ENCODE data around the gene RASAL2.

Gene RASAL2

DNA sequence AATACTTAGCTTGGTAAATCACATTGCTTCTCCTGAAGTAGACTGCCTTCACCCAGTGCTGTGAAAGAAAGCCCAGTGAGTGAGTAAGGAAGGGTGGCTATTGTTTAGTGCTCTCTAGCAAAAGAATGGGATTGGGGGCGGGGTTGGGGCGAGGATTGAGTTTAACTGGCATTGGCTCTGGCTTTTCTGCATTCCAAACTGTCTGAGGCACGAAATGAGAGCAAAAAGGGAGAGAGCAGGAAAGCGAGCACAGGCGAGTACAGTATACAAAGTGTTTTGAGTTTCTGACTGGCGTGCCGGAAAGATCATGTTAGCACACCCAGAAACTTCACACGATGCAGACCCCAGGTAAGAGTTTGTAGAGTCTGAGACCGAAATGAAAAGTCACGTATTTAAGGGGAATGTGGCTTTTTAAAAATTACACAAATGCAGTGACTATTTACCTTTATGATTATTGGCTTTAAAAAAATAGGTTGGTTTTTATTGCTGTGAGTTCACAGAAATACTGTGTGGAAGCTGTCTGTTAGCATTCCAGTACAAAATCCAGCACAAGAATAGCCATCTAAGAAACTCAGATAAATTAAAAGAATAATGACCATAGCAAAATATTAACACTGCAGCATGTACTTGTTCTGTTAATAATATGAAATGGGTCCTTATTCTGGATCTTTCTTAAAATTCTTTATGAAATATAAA, 247.5 kb downstream of the RASAL2 start:
- TF ChIP-seq, protein P1, sequence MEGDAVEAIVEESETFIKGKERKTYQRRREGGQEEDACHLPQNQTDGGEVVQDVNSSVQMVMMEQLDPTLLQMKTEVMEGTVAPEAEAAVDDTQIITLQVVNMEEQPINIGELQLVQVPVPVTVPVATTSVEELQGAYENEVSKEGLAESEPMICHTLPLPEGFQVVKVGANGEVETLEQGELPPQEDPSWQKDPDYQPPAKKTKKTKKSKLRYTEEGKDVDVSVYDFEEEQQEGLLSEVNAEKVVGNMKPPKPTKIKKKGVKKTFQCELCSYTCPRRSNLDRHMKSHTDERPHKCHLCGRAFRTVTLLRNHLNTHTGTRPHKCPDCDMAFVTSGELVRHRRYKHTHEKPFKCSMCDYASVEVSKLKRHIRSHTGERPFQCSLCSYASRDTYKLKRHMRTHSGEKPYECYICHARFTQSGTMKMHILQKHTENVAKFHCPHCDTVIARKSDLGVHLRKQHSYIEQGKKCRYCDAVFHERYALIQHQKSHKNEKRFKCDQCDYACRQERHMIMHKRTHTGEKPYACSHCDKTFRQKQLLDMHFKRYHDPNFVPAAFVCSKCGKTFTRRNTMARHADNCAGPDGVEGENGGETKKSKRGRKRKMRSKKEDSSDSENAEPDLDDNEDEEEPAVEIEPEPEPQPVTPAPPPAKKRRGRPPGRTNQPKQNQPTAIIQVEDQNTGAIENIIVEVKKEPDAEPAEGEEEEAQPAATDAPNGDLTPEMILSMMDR (IDR thresholded peaks at IDR 0.05) = no peak
- Histone ChIP-seq H3K4me1 (ENCODE audit: control insufficient read depth in 1 of 2, insufficient read depth in 1 of 2, low read depth in 1 of 2, low read length in 1 of 2) (no peaks in the 10 kb centered on the region), H3K36me3 (no peaks in the 10 kb centered on the region), H3K9me3 (no peaks in the 10 kb centered on the region), H3K27me3 (no peaks in the 10 kb centered on the region), H3K4me3 (ENCODE audit: low read depth in 1 of 2, low read length in 1 of 2) (no peak overlapping the region), H3K27ac (no peak overlapping the region)

DNA sequence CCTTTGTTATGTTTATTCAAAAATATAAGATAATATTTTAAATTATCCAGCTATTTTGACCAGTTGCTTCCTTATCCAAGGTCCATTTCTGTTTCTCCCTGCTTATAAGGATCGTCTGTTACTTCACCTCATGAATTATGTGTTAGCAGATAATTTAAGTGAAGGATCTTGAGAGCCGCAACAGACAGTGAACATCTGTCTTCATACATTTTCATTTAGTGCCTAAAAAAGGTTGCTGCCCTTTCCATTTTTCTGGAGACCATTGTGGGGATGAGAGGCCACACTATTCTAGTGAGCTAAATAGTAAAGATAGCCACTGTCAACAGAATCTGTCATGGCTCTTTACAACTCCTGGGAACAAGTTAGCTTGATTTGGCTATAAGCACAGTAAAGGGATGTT, 248.8 kb downstream of the RASAL2 start:
- H3K27ac ChIP-seq = no peak overlapping the region
- H3K4me1 ChIP-seq (ENCODE audit: control insufficient read depth in 1 of 2, insufficient read depth in 1 of 2, low read depth in 1 of 2, low read length in 1 of 2) = no peaks in the 10 kb centered on the region
- no peaks in the 10 kb centered on the region for H3K36me3 ChIP-seq
- TF ChIP-seq, protein P1 (IDR thresholded peaks at IDR 0.05) = no peak
- H3K4me3 ChIP-seq (ENCODE audit: low read depth in 1 of 2, low read length in 1 of 2) = no peak overlapping the region
- no peaks in the 10 kb centered on the region for H3K27me3 ChIP-seq
- no peaks in the 10 kb centered on the region for H3K9me3 ChIP-seq

DNA sequence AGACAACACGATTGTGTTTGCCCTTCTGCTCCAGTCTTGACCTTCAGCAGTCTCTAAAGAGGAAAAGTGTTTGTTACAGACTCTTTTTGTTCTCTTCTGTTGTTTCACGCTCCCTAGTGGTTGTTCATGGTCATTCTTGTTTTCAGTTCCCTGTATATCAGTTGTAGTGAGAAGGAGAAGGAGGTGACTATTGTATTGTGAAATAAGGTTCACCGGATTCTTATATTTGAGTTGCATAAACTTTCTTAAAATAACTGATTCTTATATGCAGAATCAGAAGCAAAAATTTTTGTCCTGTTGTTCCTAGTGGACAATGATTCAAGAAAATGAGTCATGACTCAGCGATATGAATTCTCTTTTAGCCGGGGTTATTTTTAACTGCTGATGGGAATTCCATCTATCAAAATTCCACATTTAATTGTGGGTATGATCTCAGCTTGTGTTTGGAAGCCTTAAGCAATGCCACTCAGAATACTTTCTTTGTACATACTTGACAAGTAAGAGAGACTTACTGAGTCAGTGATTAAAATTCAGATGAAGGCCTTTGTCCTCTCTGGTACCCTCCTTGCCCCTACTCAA, 250.7 kb downstream of the RASAL2 start:
- TF ChIP-seq, protein P1 (IDR thresholded peaks at IDR 0.05) = no peak
- no peak overlapping the region for H3K27ac ChIP-seq
- H3K27me3 ChIP-seq = no peaks in the 10 kb centered on the region
- H3K4me3 ChIP-seq (ENCODE audit: low read depth in 1 of 2, low read length in 1 of 2) = no peak overlapping the region
- H3K9me3 ChIP-seq = no peaks in the 10 kb centered on the region
- H3K36me3 ChIP-seq = no peaks in the 10 kb centered on the region
- no peaks in the 10 kb centered on the region for H3K4me1 ChIP-seq (ENCODE audit: control insufficient read depth in 1 of 2, insufficient read depth in 1 of 2, low read depth in 1 of 2, low read length in 1 of 2)

DNA sequence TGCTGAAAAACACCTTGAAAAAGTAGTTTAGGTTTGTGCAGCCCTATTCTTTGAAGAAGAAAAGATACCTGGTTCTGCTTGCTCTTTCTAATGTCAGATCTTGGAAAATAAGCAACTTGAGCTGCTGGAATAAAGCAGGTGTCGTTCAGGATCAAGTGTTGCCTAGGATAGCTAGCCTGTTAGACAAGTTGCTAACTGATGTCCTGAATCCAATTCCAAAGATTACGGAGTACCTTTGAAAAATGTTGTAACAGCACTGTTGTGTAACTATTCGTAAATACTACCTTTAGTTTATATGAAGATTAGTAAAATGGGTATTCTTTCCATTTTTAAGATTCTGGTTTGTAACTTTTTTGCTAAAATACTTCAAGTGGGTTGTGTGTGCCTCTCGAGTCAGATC, 251.3 kb downstream of the RASAL2 start:
- Histone ChIP-seq H3K27me3 (no peaks in the 10 kb centered on the region), H3K4me3 (ENCODE audit: low read depth in 1 of 2, low read length in 1 of 2) (no peak overlapping the region), H3K27ac (no peak overlapping the region)

DNA sequence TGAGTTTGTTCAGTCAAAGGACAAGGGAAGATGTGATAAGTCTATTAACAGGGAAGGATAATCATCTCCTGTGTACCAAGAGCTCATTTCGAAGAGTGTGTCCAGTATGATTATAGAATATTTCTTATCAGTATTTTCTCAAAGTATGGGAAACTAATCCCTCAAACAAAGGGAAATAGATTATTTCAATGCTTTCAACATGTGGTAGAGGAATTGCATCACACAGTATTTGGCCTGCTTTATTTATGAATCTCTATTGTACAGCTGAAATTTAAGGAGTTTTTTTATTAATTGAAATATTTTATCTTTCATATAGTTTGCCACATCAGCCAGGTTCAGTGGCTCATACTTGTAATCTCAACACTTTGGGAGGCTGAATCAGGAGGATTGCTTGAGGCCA, 251.9 kb downstream of the RASAL2 start:
- no peaks in the 10 kb centered on the region for H3K36me3 ChIP-seq
- H3K4me1 ChIP-seq (ENCODE audit: control insufficient read depth in 1 of 2, insufficient read depth in 1 of 2, low read depth in 1 of 2, low read length in 1 of 2) = no peaks in the 10 kb centered on the region
- H3K9me3 ChIP-seq = no peaks in the 10 kb centered on the region
- no peak overlapping the region for H3K27ac ChIP-seq
- H3K4me3 ChIP-seq (ENCODE audit: low read depth in 1 of 2, low read length in 1 of 2) = no peak overlapping the region
- no peaks in the 10 kb centered on the region for H3K27me3 ChIP-seq
- TF ChIP-seq, protein P1 (IDR thresholded peaks at IDR 0.05) = no peak

More for the DNA sequence above, 251.3 kb downstream of the RASAL2 start:
- no peaks in the 10 kb centered on the region for H3K4me1 ChIP-seq (ENCODE audit: control insufficient read depth in 1 of 2, insufficient read depth in 1 of 2, low read depth in 1 of 2, low read length in 1 of 2)
- H3K36me3 ChIP-seq = no peaks in the 10 kb centered on the region
- TF ChIP-seq, protein P1 (IDR thresholded peaks at IDR 0.05) = no peak
- H3K9me3 ChIP-seq = no peaks in the 10 kb centered on the region

Data from neutrophil (primary cell).